ENCODE results near the gene SMLR1. TPM values are rescaled to one million over a fixed set of nuclear protein-coding genes. Genes with fewer than 3 reads are reported as not detected.

SMLR1 gene
- total and polyA plus RNA-seq, 2 experiments from 2014 or later: not detected

DNA sequence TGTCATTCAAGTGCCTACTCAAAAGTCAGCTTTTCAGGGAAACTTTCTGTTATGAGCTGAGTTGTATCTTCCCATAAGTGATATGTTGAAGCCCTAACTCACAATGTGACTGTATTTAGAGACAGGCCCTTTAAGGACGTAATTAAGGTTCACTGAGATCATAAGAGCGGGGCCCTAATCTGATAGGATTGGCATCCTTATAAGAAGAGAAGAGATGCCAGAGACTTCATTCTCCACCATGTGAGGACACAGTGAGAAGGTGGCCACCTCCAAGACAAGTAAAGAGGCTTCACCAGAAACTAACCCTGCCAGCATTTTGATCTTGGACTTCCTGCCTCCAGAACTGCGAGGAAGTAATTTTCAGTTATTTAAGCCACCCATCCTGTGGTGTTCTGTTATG lies 12.7 kb upstream of the SMLR1 start:
- Mint-ChIP-seq H3K4me3 (no peak overlapping the region), H3K27ac (no peak overlapping the region), H3K9me3 (0 out of 3 replicates have a peak, but pooled peaks cover 4% of the 10 kb centered on the region), H3K4me1 (no peaks in the 10 kb centered on the region), H3K27me3 (ENCODE audit: insufficient read depth, low read depth, poor library complexity) (no peaks in the 10 kb centered on the region), H3K36me3 (ENCODE audit: low read depth) (no peaks in the 10 kb centered on the region)
- Histone ChIP-seq H3K4me1 (ENCODE audit: insufficient read depth) (no peaks in the 10 kb centered on the region), H3K9me2 (ENCODE audit: insufficient read depth) (no peaks in the 10 kb centered on the region), H2AFZ (no peak overlapping the region), H3K27ac (ENCODE audit: low read depth) (no peak overlapping the region), H3K27me3 (ENCODE audit: insufficient read depth) (no peaks in the 10 kb centered on the region), H3K79me2 (replicated peaks; ENCODE audit: insufficient read depth) (no peaks in the 10 kb centered on the region), H4K20me1 (replicated peaks; ENCODE audit: insufficient read depth) (no peaks in the 10 kb centered on the region), H3K36me3 (ENCODE audit: insufficient read depth) (0 out of 2 replicates have a peak, but pooled peaks cover 6% of the 10 kb centered on the region), H3K4me2 (no peak overlapping the region), H3K4me3 (no peak overlapping the region), H3F3A (replicated peaks; ENCODE audit: low read depth) (no peaks in the 10 kb centered on the region)
- ATAC-seq: no peak
- DNase-seq (ENCODE audit: low spot score): no peak
- TF ChIP-seq CTCF (conservative IDR thresholded peaks at IDR 0.05; ENCODE audit: low read depth in 2 of 2) (no peak), ZNF114 (CRISPR knock-in tag; IDR thresholded peaks at IDR 0.05) (no peak), NANOG (IDR thresholded peaks at IDR 0.05; ENCODE audit: borderline replicate concordance) (no peak), POLR2AphosphoS5 (IDR thresholded peaks at IDR 0.05; ENCODE audit: low read depth) (no peak), EZH2phosphoT487 (IDR thresholded peaks at IDR 0.05; ENCODE audit: unreplicated experiment) (no peak), STAT1 (IDR thresholded peaks at IDR 0.05; ENCODE audit: unreplicated experiment) (no peak), EZH2 (IDR thresholded peaks at IDR 0.05; ENCODE audit: low read depth, unreplicated experiment) (no peak), ZNF462 (CRISPR knock-in tag; IDR thresholded peaks at IDR 0.05) (no peak), ETS1 (IDR thresholded peaks at IDR 0.05) (no peak), ZNF331 (CRISPR knock-in tag; IDR thresholded peaks at IDR 0.05; ENCODE audit: low read depth) (no peak), CREB1 (CRISPR knock-in tag; IDR thresholded peaks at IDR 0.05; ENCODE audit: low read depth) (no peak), REST (IDR thresholded peaks at IDR 0.05; ENCODE audit: unreplicated experiment) (no peak), JUNB (IDR thresholded peaks at IDR 0.05; ENCODE audit: unreplicated experiment) (no peak)
